Gastrocnemius medialis (tissue), 4 donors: ENCODE results near the gene DAW1. TPM values are rescaled to one million over a fixed set of nuclear protein-coding genes. Genes with fewer than 3 reads are reported as not detected.
"Not testable (repeated sequence)": the region's sequence is repeated elsewhere in the genome, so short reads cannot be mapped to it uniquely, and the experiment has no call there.

Source experiments
- ATAC-seq, 2 donors: fragments of 150-250 bp; one replicate each; pipeline ENCODE4 v1.9.1; 2016
- DNase-seq, 2 donors: peaks; one replicate each; pipeline ENCODE4 v3.0.0-alpha.2; 2019
- H3K27ac ChIP-seq, 4 donors: fragments of 200-600 bp; sonication (generic); 1 replicate in 1 of 4; 2 replicates in 3 of 4; pipeline ENCODE4 v1.5.1; 2016 to 2018; ENCODE audit warnings: mild to moderate bottlenecking in 2 of 4, moderate library complexity in 1 of 4
- H3K27me3 ChIP-seq, 3 donors: fragments of 200-600 bp; sonication (generic) in 2 of 3; 1 replicate in 1 of 3; 2 replicates in 2 of 3; pipeline versions ENCODE4 v1.5.1 to v1.6.0; 2016 to 2019; ENCODE audit warnings: mild to moderate bottlenecking in 1 of 3, moderate library complexity in 1 of 3
- H3K36me3 ChIP-seq, 2 donors: fragments of 200-600 bp; sonication (generic) in 1 of 2; one replicate each; pipeline ENCODE4 v1.5.1; 2017 to 2018
- H3K4me1 ChIP-seq, 2 donors: fragments of 200-600 bp; sonication (generic) in 1 of 2; one replicate each; pipeline ENCODE4 v1.5.1; 2016 to 2017; ENCODE audit warnings: mild to moderate bottlenecking in 2 of 2
- H3K4me3 ChIP-seq, 4 donors: fragments of 200-600 bp; sonication (generic) in 3 of 4; 1 replicate in 1 of 4; 2 replicates in 3 of 4; pipeline ENCODE4 v1.5.1; 2016 to 2019; ENCODE audit warnings: mild to moderate bottlenecking in 2 of 4
- H3K9me3 ChIP-seq, 3 donors: fragments of 200-600 bp; sonication (generic) in 2 of 3; 1 replicate in 1 of 3; 2 replicates in 2 of 3; pipeline ENCODE4 v1.5.1; 2016 to 2019
- CTCF ChIP-seq, 5 experiments: fragments of 450-650 bp in 3 of 5; fragments of 200-600 bp in 2 of 5; sonication (generic) in 2 of 5; IDR thresholded peaks in 4 of 5; conservative IDR thresholded peaks in 1 of 5; 1 replicate in 4 of 5; 2 replicates in 1 of 5; pipeline ENCODE4 v1.5.1; 2016 to 2019; ENCODE audit warnings: antibody characterized with exemption in 5 of 5, mild to moderate bottlenecking in 3 of 5, moderate library complexity in 3 of 5
- POLR2A ChIP-seq, 2 donors: fragments of 450-650 bp; IDR thresholded peaks; one replicate each; pipeline ENCODE4 v1.6.1; 2017; ENCODE audit warnings: antibody characterized with exemption in 2 of 2, mild to moderate bottlenecking in 2 of 2, moderate library complexity in 2 of 2
- in situ Hi-C, 4 donors: fragments of 200-750 bp; cut with MboI; loops; one replicate each; pipeline versions ENCODE4 v1.15.0 to v1.8.0; 2017; ENCODE audit warnings: low sequenced_read_pairs in 4 of 4
- intact Hi-C: fragments of 100-400 bp; cut with DNase I; formaldehyde crosslinking; loops from one replicate; pipeline ENCODE4 v1.15.1; 2023; ENCODE audit warnings: low total_unique reads
- total RNA-seq, 4 donors: library from RNA; depleted of rRNA; stranded (reverse); fragments of >200 nt; gene quantifications; one replicate each; pipeline versions ENCODE4 v1.1.0 to v1.2.3, GENCODE V29; 2016

The DAW1 gene
- total RNA-seq, 4 donors from 2014 or later: not detected

DNA sequence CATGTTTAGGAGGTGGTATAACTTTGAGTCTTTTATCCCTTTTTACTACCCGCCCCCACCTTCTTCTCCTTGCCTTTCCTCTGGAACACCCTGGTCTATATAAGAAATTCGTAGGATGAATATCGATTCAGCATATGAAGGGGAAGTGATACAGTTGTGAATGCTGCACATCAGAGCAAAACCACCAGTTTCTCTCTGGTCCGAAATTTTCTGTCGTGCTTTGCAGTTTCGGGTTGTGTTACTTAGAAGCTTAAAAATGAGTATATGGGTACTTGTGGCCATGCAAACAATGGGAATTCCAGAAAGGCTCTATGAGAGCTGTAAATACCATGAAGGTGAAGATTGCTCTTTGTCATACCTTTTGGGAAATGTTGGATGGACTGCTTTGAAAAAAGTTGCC lies 60.6 kb downstream of the DAW1 start:
- intact Hi-C loops: no loop called here

GRCh38 chr2:227932403-227932802 lies 61.0 kb downstream of the DAW1 start:
- in situ Hi-C loops: no loop called here
- no peak for ATAC-seq
- H3K27me3 ChIP-seq: no peaks in the 10 kb centered on the region
- no peak for TF ChIP-seq POLR2A (IDR thresholded peaks at IDR 0.05)
- no peaks in the 10 kb centered on the region for H3K36me3 ChIP-seq
- DNase-seq: no peak
- H3K4me3 ChIP-seq: no peak overlapping the region
- no peak overlapping the region for H3K27ac ChIP-seq
- no peaks in the 10 kb centered on the region for H3K9me3 ChIP-seq
- intact Hi-C loops: no loop called here
- H3K4me1 ChIP-seq: no peaks in the 10 kb centered on the region

More for the DNA sequence above, 60.6 kb downstream of the DAW1 start:
- no peaks in the 10 kb centered on the region for H3K36me3 ChIP-seq
- TF ChIP-seq POLR2A (IDR thresholded peaks at IDR 0.05) (no peak), CTCF (IDR thresholded peaks at IDR 0.05 in 4 of 5, conservative IDR thresholded peaks at IDR 0.05 in 1 of 5) (no peak)
- no peak overlapping the region for H3K4me3 ChIP-seq
- no peaks in the 10 kb centered on the region for H3K27me3 ChIP-seq
- H3K4me1 ChIP-seq: no peaks in the 10 kb centered on the region
- in situ Hi-C loops: no loop called here
- H3K9me3 ChIP-seq: no peaks in the 10 kb centered on the region
- no peak overlapping the region for H3K27ac ChIP-seq
- no peak for DNase-seq
- no peak for ATAC-seq

DNA sequence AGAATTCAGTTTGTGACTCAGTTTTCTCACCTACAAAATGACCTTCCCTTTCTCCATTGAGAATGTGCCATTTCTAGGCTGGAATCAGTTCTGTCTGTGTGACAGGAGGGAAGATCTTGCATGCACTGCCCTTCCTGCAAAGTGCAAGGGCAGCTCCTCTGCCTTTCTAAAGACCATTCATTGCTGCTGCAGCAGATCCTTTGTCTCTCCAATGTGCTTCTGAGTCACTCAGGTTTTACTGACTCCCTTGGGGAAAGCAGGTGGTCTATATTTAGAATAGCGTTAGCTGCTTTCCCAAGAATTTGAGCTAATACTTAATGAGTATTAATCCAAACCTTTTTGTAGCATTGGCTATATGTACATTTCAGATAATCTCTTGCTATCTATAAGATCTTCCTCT lies 62.5 kb downstream of the DAW1 start:
- no peaks in the 10 kb centered on the region for H3K36me3 ChIP-seq
- no peak overlapping the region for H3K27ac ChIP-seq
- ATAC-seq (no peak), DNase-seq (no peak)
- no peaks in the 10 kb centered on the region for H3K4me1 ChIP-seq
- H3K4me3 ChIP-seq: no peak overlapping the region
- in situ Hi-C loops (no loop called here), intact Hi-C loops (no loop called here)
- H3K27me3 ChIP-seq: no peaks in the 10 kb centered on the region
- TF ChIP-seq CTCF (IDR thresholded peaks at IDR 0.05 in 4 of 5, conservative IDR thresholded peaks at IDR 0.05 in 1 of 5) (no peak), POLR2A (IDR thresholded peaks at IDR 0.05) (no peak)
- no peaks in the 10 kb centered on the region for H3K9me3 ChIP-seq

DNA sequence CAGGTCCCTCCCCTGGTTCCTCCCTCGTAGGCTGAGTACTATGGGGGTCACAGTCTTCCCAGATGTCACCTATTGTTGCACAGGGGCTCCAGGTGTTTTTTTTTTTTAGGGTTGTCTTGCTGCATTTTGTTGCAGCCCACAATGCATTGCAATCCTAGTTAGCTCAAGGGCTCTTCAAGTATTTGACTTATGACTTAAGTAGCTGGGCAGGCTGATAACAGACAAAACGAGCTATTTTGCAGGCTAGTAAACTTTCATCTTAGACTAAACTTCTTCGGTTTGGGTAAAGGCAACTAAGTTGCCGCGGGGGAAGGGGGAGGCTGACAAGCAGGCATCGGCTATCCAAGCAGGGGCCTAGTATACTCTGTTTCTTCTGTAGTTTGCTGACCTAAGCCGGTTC lies 64.8 kb downstream of the DAW1 start:
- intact Hi-C loops, DNase-seq, H3K27ac ChIP-seq, H3K9me3 ChIP-seq, in situ Hi-C loops, H3K27me3 ChIP-seq, H3K36me3 ChIP-seq, H3K4me1 ChIP-seq, ATAC-seq, H3K4me3 ChIP-seq: not testable (repeated sequence)

- Histone ChIP-seq H3K9me3 (no peaks in the 10 kb centered on the region), H3K27me3 (no peaks in the 10 kb centered on the region), H3K4me3 (no peak overlapping the region), H3K36me3 (no peaks in the 10 kb centered on the region), H3K27ac (no peak overlapping the region), H3K4me1 (no peaks in the 10 kb centered on the region)
- intact Hi-C loops: no loop called here
- no peak for ATAC-seq
- no peak for DNase-seq
- in situ Hi-C loops: no loop called here
- no peak for TF ChIP-seq CTCF (IDR thresholded peaks at IDR 0.05 in 4 of 5, conservative IDR thresholded peaks at IDR 0.05 in 1 of 5)
Observed at GRCh38 chr2:227939271-227940027, 68.0 kb downstream of the DAW1 start.

DNA sequence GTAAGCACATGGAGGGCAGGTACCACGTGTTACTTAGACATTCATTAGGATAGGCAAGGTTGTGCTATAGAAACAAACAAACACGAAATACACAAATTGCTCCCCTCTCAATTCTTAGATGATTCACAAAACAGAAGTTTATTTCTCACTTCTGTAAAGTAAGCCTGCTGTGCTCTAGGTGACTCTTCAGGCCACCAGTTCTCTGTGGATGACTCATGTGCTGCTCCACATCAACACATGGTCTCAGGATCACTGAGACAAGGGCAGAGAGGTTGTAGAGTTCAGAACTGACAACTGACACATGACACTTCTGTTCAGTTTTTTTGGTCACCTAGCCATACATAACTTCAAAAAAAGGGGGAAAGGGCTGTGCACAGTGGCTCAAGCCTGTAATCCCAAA lies 70.6 kb downstream of the DAW1 start:
- H3K4me1 ChIP-seq: no peaks in the 10 kb centered on the region
- no peaks in the 10 kb centered on the region for H3K9me3 ChIP-seq
- no peaks in the 10 kb centered on the region for H3K36me3 ChIP-seq
- DNase-seq (no peak), ATAC-seq (no peak)
- no peak overlapping the region for H3K27ac ChIP-seq
- intact Hi-C loops: no loop called here
- TF ChIP-seq CTCF (IDR thresholded peaks at IDR 0.05 in 4 of 5, conservative IDR thresholded peaks at IDR 0.05 in 1 of 5) (no peak), POLR2A (IDR thresholded peaks at IDR 0.05) (no peak)
- no peak overlapping the region for H3K4me3 ChIP-seq
- H3K27me3 ChIP-seq: no peaks in the 10 kb centered on the region
- in situ Hi-C loops: no loop called here
